ENCODE measurements around the gene LIFR. TPM values are rescaled to one million over a fixed set of nuclear protein-coding genes. Genes with fewer than 3 reads are reported as not detected.

LIFR gene
- total RNA-seq, 1 experiment from 2014 or later = 10.6 TPM

- ChIA-PET POLR2A (no interaction called here), CTCF (no interaction called here), RAD21 (ENCODE audit: low non-redundant PET in 1 of 2, low total read pairs in 2 of 2, uncharacterized antibody in 2 of 2, unreplicated experiment in 2 of 2) (no interaction called here)
- Histone ChIP-seq H3K4me1 (ENCODE audit: control insufficient read depth in 1 of 2, insufficient read depth in 2 of 2, low read length in 2 of 2) (no peaks in the 10 kb centered on the region), H3K9ac (ENCODE audit: low read length) (no peak overlapping the region), H3K27me3 (ENCODE audit: insufficient read depth, low read length) (no peaks in the 10 kb centered on the region), H3K9me3 (ENCODE audit: control insufficient read depth in 1 of 2, insufficient read depth in 1 of 2, low read depth in 1 of 2, low read length in 2 of 2) (no peaks in the 10 kb centered on the region), H3K36me3 (ENCODE audit: control insufficient read depth in 1 of 2, insufficient read depth in 2 of 2, low read length in 2 of 2) (no peaks in the 10 kb centered on the region), H3K4me3 (replicated peaks in 1 of 2; ENCODE audit: low read depth in 1 of 2, low read length in 2 of 2) (no peak overlapping the region), H3K79me2 (ENCODE audit: insufficient read depth, low read length) (no peaks in the 10 kb centered on the region), H3K4me2 (ENCODE audit: low read length) (no peak overlapping the region), H2AFZ (ENCODE audit: low read depth, low read length, poor library complexity, severe bottlenecking) (no peak overlapping the region), H4K20me1 (ENCODE audit: insufficient read depth) (no peaks in the 10 kb centered on the region), H3K9me2 (ENCODE audit: insufficient read depth) (no peaks in the 10 kb centered on the region), H3K27ac (ENCODE audit: low read depth, low read length) (no peak overlapping the region)
- no peak for TF ChIP-seq FOSL1 (IDR thresholded peaks at IDR 0.05; ENCODE audit: low read depth)
- no peak for TF ChIP-seq ZFX (IDR thresholded peaks at IDR 0.05)
- TF ChIP-seq EZH2 (IDR thresholded peaks at IDR 0.05) = no peak
- no peak for TF ChIP-seq POLR2AphosphoS5 (IDR thresholded peaks at IDR 0.05; ENCODE audit: low read depth, low read length)
- TF ChIP-seq SIN3A (IDR thresholded peaks at IDR 0.05; ENCODE audit: low read depth) = no peak
- TF ChIP-seq, protein P1, sequence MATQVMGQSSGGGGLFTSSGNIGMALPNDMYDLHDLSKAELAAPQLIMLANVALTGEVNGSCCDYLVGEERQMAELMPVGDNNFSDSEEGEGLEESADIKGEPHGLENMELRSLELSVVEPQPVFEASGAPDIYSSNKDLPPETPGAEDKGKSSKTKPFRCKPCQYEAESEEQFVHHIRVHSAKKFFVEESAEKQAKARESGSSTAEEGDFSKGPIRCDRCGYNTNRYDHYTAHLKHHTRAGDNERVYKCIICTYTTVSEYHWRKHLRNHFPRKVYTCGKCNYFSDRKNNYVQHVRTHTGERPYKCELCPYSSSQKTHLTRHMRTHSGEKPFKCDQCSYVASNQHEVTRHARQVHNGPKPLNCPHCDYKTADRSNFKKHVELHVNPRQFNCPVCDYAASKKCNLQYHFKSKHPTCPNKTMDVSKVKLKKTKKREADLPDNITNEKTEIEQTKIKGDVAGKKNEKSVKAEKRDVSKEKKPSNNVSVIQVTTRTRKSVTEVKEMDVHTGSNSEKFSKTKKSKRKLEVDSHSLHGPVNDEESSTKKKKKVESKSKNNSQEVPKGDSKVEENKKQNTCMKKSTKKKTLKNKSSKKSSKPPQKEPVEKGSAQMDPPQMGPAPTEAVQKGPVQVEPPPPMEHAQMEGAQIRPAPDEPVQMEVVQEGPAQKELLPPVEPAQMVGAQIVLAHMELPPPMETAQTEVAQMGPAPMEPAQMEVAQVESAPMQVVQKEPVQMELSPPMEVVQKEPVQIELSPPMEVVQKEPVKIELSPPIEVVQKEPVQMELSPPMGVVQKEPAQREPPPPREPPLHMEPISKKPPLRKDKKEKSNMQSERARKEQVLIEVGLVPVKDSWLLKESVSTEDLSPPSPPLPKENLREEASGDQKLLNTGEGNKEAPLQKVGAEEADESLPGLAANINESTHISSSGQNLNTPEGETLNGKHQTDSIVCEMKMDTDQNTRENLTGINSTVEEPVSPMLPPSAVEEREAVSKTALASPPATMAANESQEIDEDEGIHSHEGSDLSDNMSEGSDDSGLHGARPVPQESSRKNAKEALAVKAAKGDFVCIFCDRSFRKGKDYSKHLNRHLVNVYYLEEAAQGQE (IDR thresholded peaks at IDR 0.05; ENCODE audit: low read depth) = no peak
- TF ChIP-seq JUND (IDR thresholded peaks at IDR 0.05) = no peak
- TF ChIP-seq ATF3 (IDR thresholded peaks at IDR 0.05) = no peak
- TF ChIP-seq CEBPB (IDR thresholded peaks at IDR 0.05; ENCODE audit: low read depth) = no peak
- no peak for TF ChIP-seq RAD21 (IDR thresholded peaks at IDR 0.05; ENCODE audit: low read depth)
- no peak for TF ChIP-seq ZNF274 (IDR thresholded peaks at IDR 0.05; ENCODE audit: low read depth, low read length)
- TF ChIP-seq MAX (IDR thresholded peaks at IDR 0.05) = no peak
- TF ChIP-seq ZBTB33 (IDR thresholded peaks at IDR 0.05; ENCODE audit: extremely low read depth, insufficient replicate concordance, low read length) = no peak
- TF ChIP-seq, protein P2, sequence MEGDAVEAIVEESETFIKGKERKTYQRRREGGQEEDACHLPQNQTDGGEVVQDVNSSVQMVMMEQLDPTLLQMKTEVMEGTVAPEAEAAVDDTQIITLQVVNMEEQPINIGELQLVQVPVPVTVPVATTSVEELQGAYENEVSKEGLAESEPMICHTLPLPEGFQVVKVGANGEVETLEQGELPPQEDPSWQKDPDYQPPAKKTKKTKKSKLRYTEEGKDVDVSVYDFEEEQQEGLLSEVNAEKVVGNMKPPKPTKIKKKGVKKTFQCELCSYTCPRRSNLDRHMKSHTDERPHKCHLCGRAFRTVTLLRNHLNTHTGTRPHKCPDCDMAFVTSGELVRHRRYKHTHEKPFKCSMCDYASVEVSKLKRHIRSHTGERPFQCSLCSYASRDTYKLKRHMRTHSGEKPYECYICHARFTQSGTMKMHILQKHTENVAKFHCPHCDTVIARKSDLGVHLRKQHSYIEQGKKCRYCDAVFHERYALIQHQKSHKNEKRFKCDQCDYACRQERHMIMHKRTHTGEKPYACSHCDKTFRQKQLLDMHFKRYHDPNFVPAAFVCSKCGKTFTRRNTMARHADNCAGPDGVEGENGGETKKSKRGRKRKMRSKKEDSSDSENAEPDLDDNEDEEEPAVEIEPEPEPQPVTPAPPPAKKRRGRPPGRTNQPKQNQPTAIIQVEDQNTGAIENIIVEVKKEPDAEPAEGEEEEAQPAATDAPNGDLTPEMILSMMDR (IDR thresholded peaks at IDR 0.05 in 2 of 3, conservative IDR thresholded peaks at IDR 0.05 in 1 of 3; ENCODE audit: borderline replicate concordance in 1 of 3, insufficient read depth in 1 of 3, low read depth in 2 of 3, low read length in 2 of 3) = no peak
- intact Hi-C loops (cut with micrococcal nuclease) = no loop called here
- ATAC-seq (no peak), DNase-seq (ENCODE audit: low read depth, low spot score) (no peak)
- no TSS peak for BruUV-seq (replicated peaks)
Measured at GRCh38 chr5:38581597-38581996, 25.2 kb upstream of the LIFR start.

Measured in HCT116 (cell line).